ENCODE results near the gene GYS2.

DNA sequence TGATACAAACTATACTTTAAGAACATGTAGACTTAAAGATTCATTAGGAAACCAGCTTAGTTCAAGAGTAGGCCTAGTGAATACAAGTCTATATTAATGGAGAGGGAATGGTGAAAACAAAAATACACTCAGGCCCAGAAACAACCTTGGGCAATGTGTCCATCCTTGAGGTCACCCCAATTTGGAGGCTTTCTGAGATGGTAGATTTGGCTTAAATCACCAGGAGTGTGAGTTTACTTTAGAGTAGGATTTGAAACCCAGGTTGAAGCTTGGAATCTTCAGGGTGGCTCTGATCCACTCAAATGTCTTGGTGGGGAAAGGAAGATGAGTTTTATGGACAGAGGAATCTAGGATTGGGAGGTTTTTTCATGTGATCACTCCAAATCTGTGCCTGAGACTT is 42.5 kb upstream of the GYS2 start:
- no peak for TF ChIP-seq GATA2 (IDR thresholded peaks at IDR 0.05; ENCODE audit: low read depth, low read length)
- no peak for TF ChIP-seq GATA3 (IDR thresholded peaks at IDR 0.05; ENCODE audit: low read depth, low read length)
